IMR-90 (cell line): ENCODE data around the gene SLC35G1. TPM values are rescaled to one million over a fixed set of nuclear protein-coding genes. Genes with fewer than 3 reads are reported as not detected.

Experiments
- ATAC-seq: fragments of 200-7000 bp; cut with Tn5 transposase; 2 replicates; pipeline ENCODE4 v1.9.1; 2020; ENCODE audit warnings: low read depth, mild to moderate bottlenecking, moderate library complexity
- BruUV-seq: library from RNA; stranded (reverse); fragments of 400-500 nt; replicated peaks from 2 replicates; lab custom pipeline; 2021; lab: Mats Ljungman, UMichigan
- CTCF ChIA-PET: fragments of 300-600 bp; formaldehyde crosslinking; extraction: SDS; loops from one replicate; lab custom pipeline; 2021; ENCODE audit warnings: antibody characterized with exemption; lab: Yijun Ruan, JAX
- POLR2A ChIA-PET: fragments of 300-600 bp; sonication (Branson Sonifier 250); formaldehyde crosslinking; loops from one replicate; lab custom pipeline; 2022; ENCODE audit warnings: antibody characterized with exemption; ENCODE audit not compliant: unreplicated experiment; lab: Charles Lee
- DNase-seq: peaks from one replicate; pipeline ENCODE4 v3.0.0; 2013
- H2AFZ ChIP-seq: replicated peaks from 2 replicates; pipeline ENCODE3; 2013; ENCODE audit warnings: low read length, mild to moderate bottlenecking; ENCODE audit not compliant: poor library complexity
- H2AK5ac ChIP-seq: 2 replicates; pipeline ENCODE4 v1.6.1; 2013; ENCODE audit warnings: low read depth, low read length, inconsistent platforms
- H2AK9ac ChIP-seq: replicated peaks from 2 replicates; pipeline ENCODE3; 2013; ENCODE audit warnings: mild to moderate bottlenecking, low read depth, low read length, moderate library complexity; ENCODE audit not compliant: poor library complexity
- H2BK120ac ChIP-seq: 2 replicates; pipeline ENCODE4 v1.6.1; 2013; ENCODE audit warnings: low read depth, low read length, inconsistent platforms
- H2BK15ac ChIP-seq: 3 replicates; pipeline ENCODE4 v1.6.1; 2013; ENCODE audit warnings: low read depth, low read length, inconsistent platforms
- H2BK20ac ChIP-seq: 2 replicates; pipeline ENCODE4 v1.6.1; 2013; ENCODE audit warnings: low read depth, mild to moderate bottlenecking, inconsistent platforms, low read length, moderate library complexity
- H2BK5ac ChIP-seq: 2 replicates; pipeline ENCODE4 v1.6.1; 2013; ENCODE audit warnings: mild to moderate bottlenecking, low read depth, low read length, inconsistent platforms; ENCODE audit not compliant: poor library complexity, severe bottlenecking
- H3K14ac ChIP-seq: replicated peaks from 2 replicates; pipeline ENCODE4 v1.6.1; 2013; ENCODE audit warnings: low read depth, low read length, inconsistent platforms
- H3K18ac ChIP-seq: 2 replicates; pipeline ENCODE4 v1.6.1; 2013; ENCODE audit warnings: low read depth, low read length, control low read depth
- H3K23ac ChIP-seq: 2 replicates; pipeline ENCODE4 v1.6.1; 2013; ENCODE audit warnings: low read depth, low read length, inconsistent platforms
- H3K27ac ChIP-seq: 2 replicates; pipeline ENCODE4 v1.5.1; 2013; ENCODE audit warnings: mild to moderate bottlenecking, control low read depth, low read length; ENCODE audit not compliant: insufficient read depth
- H3K27me3 ChIP-seq: 2 replicates; pipeline ENCODE4 v1.6.1; 2013; ENCODE audit warnings: low read length; ENCODE audit not compliant: control insufficient read depth, insufficient read depth
- H3K36me3 ChIP-seq: 2 replicates; pipeline ENCODE4 v1.6.1; 2013; ENCODE audit warnings: low read length, mixed read lengths; ENCODE audit not compliant: control insufficient read depth, insufficient read depth
- H3K4ac ChIP-seq: 2 replicates; pipeline ENCODE4 v1.6.1; 2013; ENCODE audit warnings: low read depth, low read length, inconsistent platforms
- H3K4me1 ChIP-seq: 2 replicates; pipeline ENCODE4 v1.6.1; 2013; ENCODE audit warnings: low read length, mixed read lengths; ENCODE audit not compliant: control insufficient read depth, insufficient read depth
- H3K4me2 ChIP-seq: 2 replicates; pipeline ENCODE4 v1.6.1; 2013; ENCODE audit warnings: low read depth, mild to moderate bottlenecking, control low read depth, low read length, moderate library complexity
- H3K4me3 ChIP-seq: 2 replicates; pipeline ENCODE4 v1.5.1; 2013; ENCODE audit warnings: low read depth, mild to moderate bottlenecking, control low read depth, low read length, moderate library complexity; ENCODE audit not compliant: insufficient read depth
- H3K56ac ChIP-seq: 2 replicates; pipeline ENCODE4 v1.6.1; 2013; ENCODE audit warnings: low read length, inconsistent platforms; ENCODE audit not compliant: insufficient read depth; ENCODE audit errors: extremely low read depth
- H3K79me1 ChIP-seq, 2 experiments: 2 replicates each; pipeline ENCODE4 v1.6.1; 2013; ENCODE audit warnings: low read length in 2 of 2, inconsistent platforms in 1 of 2, low read depth in 1 of 2
- H3K9ac ChIP-seq: 2 replicates; pipeline ENCODE4 v1.6.1; 2013; ENCODE audit warnings: low read depth, low read length, control low read depth
- H3K9me1 ChIP-seq: 2 replicates; pipeline ENCODE4 v1.6.1; 2013; ENCODE audit warnings: low read length, inconsistent platforms; ENCODE audit not compliant: insufficient read depth
- H3K9me3 ChIP-seq: 2 replicates; pipeline ENCODE4 v1.6.1; 2013; ENCODE audit warnings: low read length; ENCODE audit not compliant: control insufficient read depth, insufficient read depth
- H4K20me1 ChIP-seq: 2 replicates; pipeline ENCODE4 v1.6.1; 2013; ENCODE audit warnings: low read length, inconsistent platforms; ENCODE audit not compliant: insufficient read depth
- H4K5ac ChIP-seq: 2 replicates; pipeline ENCODE4 v1.6.1; 2013; ENCODE audit warnings: mild to moderate bottlenecking, low read depth, low read length, control low read depth
- H4K8ac ChIP-seq, 2 experiments: 2 replicates each; pipeline ENCODE4 v1.6.1; 2013; ENCODE audit warnings: low read depth in 2 of 2, low read length in 2 of 2, control low read depth in 1 of 2, inconsistent platforms in 1 of 2
- H4K91ac ChIP-seq: 2 replicates; pipeline ENCODE4 v1.6.1; 2013; ENCODE audit warnings: low read depth, low read length, inconsistent platforms; ENCODE audit not compliant: insufficient read depth
- POLR2A ChIP-seq: IDR thresholded peaks from 2 replicates; pipeline ENCODE4 v1.6.1; 2012; ENCODE audit warnings: mild to moderate bottlenecking, low read depth, low read length
- whole genome bisulfite sequencing, 2 experiments: methylation state at CpG; one replicate each; pipeline versions ENCODE4 v1.1.5 to v1.1.7; 2013; ENCODE audit warnings: missing lambda C conversion rate in 2 of 2; ENCODE audit not compliant: insufficient read length in 1 of 2; ENCODE audit errors: extremely low coverage in 2 of 2; 5-methylcytosine and 5-hydroxymethylcytosine counted together
- dilution Hi-C: fragments of 300-500 bp; cut with HindIII; formaldehyde crosslinking; loops from one replicate; pipeline ENCODE4 v1.14.3; 2018; ENCODE audit warnings: low sequenced_read_pairs; ENCODE audit not compliant: unreplicated experiment
- in situ Hi-C: fragments of 300-500 bp; cut with MboI; formaldehyde crosslinking; loops from 3 replicates; pipeline ENCODE4 v1.14.3; 2019; ENCODE audit warnings: low sequenced_read_pairs, inconsistent platforms, mixed read lengths
- intact Hi-C: fragments of 100-400 bp; cut with micrococcal nuclease; formaldehyde crosslinking; loops from 2 replicates; pipeline ENCODE4 v1.10.0; 2022
- polyA plus RNA-seq, 3 experiments: library from polyadenylated mRNA; depleted of rRNA; stranded (reverse); fragments of >200 nt; gene quantifications; 2 replicates each; pipeline ENCODE4 v1.2.3, GENCODE V29; 2012; ENCODE audit warnings: low replicate concordance in 1 of 3
- total RNA-seq: library from RNA; depleted of rRNA; stranded (reverse); fragments of >200 nt; gene quantifications from 2 replicates; pipeline ENCODE4 v1.2.3, GENCODE V29; 2012
- TF ChIP-seq, protein P1 (sequence below): fragments of 150-350 bp; IDR thresholded peaks from 2 replicates; pipeline ENCODE4 v1.6.1; 2016; ENCODE audit warnings: low read depth, mild to moderate bottlenecking, low read length, moderate library complexity, borderline replicate concordance

SLC35G1 gene
- total and polyA plus RNA-seq, 2 of the 4 experiments (the other 2 are of a cell fraction), result 2.7 to 3.7 TPM

DNA sequence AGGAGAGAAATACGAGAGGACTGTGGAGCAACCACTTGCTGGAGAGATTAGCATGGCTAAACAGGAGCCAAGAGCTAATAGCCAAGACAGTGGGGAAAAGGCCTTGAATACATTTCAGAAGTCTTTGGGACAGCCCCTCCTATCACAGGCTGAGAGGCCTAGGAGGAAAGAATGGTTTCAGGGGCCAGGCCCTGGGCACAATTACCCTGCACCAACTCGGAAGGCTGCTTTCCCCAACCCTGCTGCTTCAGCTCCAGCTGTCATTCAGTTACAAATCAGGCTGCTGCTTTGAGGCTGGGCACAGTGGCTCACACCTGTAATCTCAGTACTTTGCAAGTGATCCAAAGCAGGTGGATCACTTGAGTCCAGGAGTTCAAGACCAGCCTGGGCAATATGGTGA, 32.0 kb upstream of the SLC35G1 start:
- ATAC-seq (no peak), DNase-seq (no peak)
- Histone ChIP-seq H3K9me1 (no peaks in the 10 kb centered on the region), H2AFZ (no peak overlapping the region), H2AK9ac (no peak overlapping the region), H3K23ac (no peak overlapping the region), H3K4me1 (no peaks in the 10 kb centered on the region), H3K14ac (no peak overlapping the region), H3K4ac (no peak overlapping the region), H3K56ac (no peak overlapping the region), H3K4me2 (no peak overlapping the region), H3K9me3 (peaks cover 3% of the 10 kb centered on the region; the same call in 1 of the 2 replicates), H3K9ac (no peak overlapping the region), H3K27ac (no peak overlapping the region), H4K5ac (no peak overlapping the region), H4K20me1 (no peaks in the 10 kb centered on the region), H2BK15ac (no peak overlapping the region), H2BK5ac (no peak overlapping the region), H3K18ac (no peak overlapping the region), H4K91ac (no peak overlapping the region), H3K27me3 (peaks cover 13% of the 10 kb centered on the region), H3K79me1 (no peaks in the 10 kb centered on the region), H2BK20ac (no peak overlapping the region), H4K8ac (no peak overlapping the region), H2AK5ac (no peak overlapping the region), H3K4me3 (no peak overlapping the region), H2BK120ac (no peak overlapping the region), H3K36me3 (no peaks in the 10 kb centered on the region)
- dilution Hi-C loops, result no loop called here
- TF ChIP-seq, protein P1, sequence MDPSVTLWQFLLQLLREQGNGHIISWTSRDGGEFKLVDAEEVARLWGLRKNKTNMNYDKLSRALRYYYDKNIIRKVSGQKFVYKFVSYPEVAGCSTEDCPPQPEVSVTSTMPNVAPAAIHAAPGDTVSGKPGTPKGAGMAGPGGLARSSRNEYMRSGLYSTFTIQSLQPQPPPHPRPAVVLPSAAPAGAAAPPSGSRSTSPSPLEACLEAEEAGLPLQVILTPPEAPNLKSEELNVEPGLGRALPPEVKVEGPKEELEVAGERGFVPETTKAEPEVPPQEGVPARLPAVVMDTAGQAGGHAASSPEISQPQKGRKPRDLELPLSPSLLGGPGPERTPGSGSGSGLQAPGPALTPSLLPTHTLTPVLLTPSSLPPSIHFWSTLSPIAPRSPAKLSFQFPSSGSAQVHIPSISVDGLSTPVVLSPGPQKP, result no peak
- no peak for TF ChIP-seq POLR2A
- intact Hi-C loops, result no loop called here
- WGBS, 2 experiments, result 83% methylated on average over 1 of the region's 2 CpGs; no CpG with 5 or more reads in 1 of the 2 experiments
- ChIA-PET CTCF (no interaction called here), POLR2A (no interaction called here)
- in situ Hi-C loops, result no loop called here
- BruUV-seq, result no TSS peak
